Measurements from ENCODE around the gene ATP13A2.

The ATP13A2 gene

DNA sequence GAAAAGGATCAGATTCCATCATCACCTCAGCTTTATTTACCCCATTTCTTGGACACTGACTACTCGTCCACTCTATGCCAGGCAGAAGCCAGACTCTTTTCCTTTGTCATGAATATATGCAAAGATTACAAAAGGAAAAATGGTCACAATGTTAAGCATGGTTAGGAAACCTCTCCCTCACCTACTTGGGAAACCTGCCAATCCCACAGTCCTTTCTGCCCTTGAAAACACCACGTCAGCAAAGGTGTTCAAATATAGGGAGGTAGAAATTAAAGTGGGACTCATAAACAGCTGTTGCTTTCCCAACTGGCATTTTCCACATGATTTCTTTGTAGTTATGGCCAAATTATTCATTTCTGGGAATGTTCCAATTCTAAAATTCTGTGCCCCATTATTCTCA lies 16.2 kb upstream of the ATP13A2 start:
- peak; percentile 48 for DNase-seq

DNA sequence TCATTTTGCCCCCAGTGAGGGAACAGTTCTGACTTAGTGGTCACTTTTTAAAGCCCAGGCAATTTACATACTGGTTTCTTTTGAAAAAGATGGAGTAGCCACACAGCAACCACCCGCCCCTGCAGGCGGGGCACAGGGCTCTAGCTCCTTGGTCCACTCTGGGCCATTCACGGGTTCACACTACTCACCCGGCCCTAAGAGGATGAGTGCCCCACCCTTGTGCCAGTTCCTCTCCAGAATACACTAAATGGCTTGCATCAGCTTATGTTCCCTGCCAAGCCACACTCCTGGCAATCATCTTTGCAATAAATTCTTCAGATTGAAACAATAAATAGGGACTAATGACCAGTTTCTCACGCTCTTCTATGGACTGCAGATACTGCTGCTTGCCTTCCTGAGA lies 15.7 kb upstream of the ATP13A2 start:
- no peak for DNase-seq

DNA sequence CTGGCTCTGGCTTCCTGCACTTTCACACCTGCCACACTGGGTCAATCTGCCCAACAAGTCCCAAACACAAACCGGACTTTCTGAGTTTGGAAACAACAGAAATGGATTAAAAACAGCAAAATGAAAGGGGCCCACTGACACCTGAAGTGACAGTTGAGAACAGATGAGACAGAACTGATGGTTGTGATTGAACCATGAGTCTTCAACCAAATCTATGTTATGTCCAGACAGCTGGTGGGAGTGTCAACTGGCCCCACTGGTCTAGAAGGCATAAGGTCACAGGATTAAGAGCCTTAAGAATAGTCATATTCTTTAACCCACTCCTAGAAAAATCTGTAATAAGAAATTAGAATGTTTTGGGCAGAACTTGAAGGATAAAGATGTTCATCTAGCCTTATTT lies 13.0 kb upstream of the ATP13A2 start:
- no peak for DNase-seq

DNA sequence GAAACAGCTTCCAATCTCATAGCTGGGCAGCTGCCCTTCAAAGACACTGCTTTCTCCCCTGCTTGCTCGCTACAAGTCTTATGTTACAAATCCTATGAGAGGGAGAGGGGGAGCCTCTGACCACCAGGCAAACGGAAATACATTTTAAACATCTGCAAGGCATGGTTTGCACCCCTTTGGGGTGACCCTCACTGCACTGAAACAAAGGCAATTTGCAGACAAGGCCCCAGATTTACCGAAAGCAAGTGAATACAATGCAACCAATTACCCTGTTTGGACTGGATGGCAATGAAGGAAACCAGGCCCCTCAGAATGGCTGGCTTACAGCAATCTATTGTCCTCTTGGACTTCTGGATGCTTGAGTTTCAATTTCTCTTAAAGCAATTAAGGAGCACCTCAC lies 11.8 kb upstream of the ATP13A2 start:
- DNase-seq = no peak

DNA sequence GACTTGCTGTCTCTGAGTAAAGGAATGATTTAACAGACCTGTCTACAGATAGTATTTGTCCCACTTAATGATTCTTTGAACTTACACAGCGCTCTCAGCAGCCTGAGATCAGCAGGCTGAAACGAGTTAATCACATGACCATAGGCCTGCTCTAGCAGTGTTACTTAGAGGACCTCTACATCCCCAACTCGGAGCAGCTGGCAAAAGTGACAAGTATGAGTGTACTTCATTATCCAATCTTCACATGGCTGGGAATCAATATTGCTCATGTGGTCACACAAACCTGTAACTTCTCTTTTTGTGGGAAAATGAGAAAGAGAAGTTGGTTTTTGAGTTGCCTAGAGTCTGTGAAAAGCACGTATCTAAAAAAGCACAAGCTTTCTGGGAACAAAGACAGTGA lies 11.4 kb upstream of the ATP13A2 start:
- no peak for DNase-seq

DNA sequence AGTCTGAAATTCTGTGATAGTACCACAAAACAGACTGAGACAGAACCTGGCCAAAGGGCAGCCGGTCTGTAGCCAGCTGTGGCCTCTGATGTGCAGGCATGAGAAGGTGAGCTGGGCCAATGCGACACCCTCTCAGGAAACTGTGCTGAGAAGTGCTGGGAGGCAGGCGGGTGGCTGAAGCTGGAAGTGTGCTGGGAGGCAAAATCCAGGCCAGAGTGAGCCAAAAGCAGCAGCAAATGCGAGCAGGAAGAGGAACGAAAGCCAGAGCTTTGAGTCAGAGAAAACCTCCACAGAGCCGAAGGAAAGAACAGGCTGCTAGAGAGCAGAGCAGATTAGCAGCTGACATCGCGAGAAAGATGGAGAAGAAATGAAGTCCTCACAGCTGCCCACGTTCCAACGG lies 10.2 kb upstream of the ATP13A2 start:
- no peak for DNase-seq

DNA sequence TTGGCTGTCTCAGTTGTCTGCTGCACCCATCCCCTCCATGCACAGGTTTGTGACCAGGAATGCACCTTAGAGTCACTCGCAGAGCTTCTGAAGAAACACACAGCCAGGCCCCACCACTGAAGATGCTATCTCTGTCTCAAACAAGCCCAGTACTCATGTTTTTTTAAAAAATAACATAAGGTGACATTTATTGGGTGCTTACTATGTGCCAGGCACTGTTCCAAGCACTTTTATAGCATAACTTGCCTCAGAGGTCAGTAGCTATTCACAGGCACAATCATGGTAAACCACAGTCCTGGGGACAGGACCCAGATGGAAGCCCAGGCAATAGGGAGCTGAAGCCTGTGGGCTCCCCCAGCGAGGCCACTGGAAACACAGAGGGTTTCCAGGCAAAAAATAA lies 8.8 kb upstream of the ATP13A2 start:
- DNase-seq = no peak

DNA sequence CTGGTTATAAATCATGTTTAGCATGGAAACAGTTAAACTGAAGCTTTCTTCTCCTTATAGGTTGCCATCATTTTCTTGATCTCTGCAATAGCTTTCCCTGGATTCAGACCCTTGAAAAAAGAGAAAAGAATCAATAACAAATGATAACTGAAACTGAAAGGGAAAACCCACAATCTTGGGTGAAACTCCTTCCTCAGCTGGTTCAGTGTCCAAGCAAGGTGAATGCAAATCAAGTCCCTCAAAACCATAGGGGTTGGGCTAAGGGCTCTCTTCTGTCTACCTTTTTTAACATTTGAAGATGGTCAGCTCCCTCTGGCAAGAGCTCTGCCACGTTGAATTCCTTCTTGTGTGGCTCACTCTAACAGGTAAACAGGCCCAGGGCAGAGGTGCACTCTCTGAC lies 7.1 kb upstream of the ATP13A2 start:
- DNase-seq = no peak

DNA sequence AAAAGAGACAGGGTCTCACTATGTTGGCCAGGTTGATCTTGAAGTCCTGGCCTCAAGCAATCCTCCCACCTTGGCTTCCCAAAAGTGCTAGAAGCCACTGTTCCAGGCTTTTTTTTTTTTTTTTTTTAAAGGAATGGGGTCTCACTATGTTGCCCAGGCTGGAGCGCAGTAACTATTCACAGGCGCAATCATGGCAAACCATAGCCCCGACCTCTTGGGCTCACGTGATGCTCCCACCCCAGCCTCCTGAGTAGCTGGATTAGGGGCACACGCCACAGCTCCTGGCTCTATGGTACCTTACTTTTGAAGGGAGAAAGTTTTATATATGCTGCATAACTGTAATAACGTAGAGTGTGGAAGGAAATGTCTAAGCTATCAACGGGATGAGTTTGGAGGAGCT lies 5.7 kb upstream of the ATP13A2 start:
- no peak for DNase-seq

DNA sequence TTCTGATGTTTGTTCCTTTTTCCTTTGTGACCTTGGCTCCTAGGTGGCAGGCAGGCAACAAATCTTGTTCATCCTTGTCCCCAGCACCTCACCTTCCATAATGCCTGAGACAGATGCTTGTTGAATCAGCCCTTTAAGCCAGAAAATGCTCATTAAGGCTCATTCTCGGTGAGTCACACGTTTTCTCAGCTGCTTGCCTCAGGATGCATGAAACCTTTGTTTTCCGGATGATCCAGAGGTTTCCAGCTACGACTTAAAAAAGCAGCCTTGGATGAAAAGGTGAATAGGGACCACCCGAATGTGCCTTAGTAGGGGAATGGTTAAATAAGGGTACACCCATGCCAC lies 4.6 kb upstream of the ATP13A2 start:
- no peak for DNase-seq

DNA sequence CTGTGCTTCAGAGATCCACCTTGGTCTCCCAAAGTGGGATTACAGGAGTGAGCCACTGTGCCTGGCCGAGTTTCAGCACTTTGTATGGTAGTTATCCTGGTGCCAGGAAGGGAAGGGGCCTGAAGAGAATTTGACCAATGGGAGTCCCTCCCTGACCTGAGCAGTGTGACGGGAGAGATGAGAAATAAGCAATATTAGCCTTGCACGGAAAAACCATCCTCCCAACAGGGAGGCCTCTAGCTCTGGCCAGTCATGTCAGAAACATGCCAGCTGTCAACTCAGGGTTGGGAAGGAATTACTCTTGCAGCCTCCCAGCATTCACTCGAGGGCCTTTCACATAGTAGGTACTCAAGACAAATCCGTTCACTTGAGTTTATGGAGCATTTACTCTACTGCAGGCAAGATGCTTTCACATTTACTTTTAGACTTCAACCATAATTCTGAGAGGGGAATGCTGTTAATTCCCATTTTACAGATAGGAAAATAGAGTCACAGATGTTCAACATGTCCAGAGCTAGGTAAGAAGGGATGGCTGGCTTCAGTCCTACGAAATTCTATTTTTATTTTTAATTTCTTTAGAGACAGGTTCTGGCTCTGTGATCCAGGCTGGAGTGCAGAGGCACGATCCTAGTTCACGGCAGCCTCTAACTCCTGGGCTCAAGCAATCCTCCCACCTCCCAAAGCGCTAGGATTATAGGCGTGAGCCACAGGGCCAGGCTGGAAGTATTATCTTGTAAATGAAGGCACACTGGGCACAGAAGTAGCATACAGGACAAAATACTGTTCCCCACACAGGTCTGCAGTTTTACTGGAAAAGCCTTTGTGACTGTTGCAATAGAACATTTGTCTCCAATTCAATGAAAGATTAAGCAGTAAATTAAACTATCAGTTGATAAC lies 3.2 kb upstream of the ATP13A2 start:
- no peak for DNase-seq

DNA sequence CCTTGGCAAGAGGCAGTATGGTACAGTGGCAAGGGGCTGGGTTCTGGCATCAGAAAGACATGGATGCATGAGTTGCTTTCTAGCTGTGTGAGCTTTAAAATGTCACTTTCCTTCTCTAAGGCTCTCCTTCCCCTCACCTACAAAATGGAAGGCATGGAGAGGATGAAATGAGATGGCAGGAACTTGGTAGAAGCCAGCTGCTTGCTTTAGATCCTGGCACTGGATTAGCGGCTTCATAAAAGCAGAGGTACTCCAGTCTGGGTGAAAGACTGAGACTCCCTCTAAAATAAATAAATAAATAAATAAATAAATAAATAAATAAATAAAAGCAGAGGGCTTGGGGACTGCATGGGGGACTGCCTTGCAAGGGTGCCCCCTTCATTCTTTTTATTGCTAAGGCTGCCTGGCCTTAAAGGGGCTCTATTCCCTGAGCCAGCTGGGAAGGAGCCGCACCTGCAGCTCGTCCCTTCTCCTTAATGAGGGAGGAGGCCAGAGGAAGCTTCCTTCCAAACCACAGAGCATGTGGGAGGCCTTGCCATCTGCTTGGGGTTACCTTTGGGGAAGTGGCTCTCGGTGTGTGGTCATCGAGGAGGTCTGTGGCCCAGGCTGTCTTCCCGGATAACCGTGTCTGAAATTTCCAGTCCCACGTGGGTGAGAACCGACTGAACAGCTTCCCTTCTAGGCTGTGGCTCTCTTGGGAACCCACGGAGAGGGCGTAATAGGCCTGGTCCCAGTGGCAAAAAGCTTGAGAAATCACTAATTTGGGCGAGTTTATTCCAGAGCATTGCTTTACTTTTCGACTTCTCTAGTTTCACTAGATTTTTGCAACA lies 2.0 kb upstream of the ATP13A2 start:
- no peak for DNase-seq

DNA sequence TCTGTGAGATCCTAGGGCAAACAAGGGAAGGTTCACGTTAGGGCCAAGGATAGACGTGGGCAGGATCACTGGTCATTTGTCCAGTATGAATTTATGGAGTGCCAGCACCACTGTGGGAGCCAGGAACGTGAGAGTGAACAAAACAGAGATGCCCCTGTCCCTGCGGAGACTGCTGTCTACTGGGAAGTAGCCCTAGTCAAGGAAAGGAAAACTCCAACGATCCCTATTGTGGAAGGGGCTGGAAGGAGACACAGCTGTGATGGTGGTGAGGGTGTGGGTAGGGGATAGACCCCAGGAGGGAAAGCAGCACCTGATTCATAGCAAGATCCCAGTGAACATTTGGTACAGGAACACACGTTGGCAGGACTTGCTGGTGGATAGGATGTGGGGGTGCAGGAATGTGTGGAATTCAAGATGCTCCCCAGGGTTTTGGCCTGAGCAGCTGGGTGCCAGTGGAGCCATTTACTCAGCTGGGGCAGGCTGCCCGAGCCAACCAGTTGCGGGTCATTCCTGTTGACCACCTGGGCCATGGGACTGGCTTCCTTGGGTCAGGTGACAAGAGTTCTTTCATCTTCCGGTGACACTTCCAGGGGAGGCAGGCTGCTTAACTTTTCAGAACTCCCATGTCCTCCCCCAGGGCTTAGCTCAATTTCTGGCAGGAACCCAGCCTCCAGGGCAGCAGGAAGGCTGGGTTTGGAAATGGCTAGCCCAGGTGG lies 1.2 kb upstream of the ATP13A2 start:
- DNase-seq = no peak

DNA sequence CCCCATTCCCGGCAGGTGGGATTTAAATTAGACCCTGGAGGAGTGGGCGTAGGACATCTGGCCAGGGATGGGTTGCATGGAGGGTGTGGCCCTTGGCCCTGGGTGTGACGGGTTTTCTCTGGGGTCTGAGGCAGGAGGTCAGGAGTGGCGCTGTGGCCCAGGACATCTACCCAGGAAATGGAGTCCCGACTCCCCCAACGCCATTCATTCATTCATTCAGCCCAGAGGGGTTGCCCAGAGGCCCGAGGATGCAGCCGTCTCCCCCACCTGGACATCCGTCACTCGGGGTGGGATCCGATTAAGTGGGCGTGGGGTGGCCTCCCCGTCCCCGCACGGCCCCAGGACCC lies 663 bp downstream of the ATP13A2 start:
- DNase-seq = no peak

DNA sequence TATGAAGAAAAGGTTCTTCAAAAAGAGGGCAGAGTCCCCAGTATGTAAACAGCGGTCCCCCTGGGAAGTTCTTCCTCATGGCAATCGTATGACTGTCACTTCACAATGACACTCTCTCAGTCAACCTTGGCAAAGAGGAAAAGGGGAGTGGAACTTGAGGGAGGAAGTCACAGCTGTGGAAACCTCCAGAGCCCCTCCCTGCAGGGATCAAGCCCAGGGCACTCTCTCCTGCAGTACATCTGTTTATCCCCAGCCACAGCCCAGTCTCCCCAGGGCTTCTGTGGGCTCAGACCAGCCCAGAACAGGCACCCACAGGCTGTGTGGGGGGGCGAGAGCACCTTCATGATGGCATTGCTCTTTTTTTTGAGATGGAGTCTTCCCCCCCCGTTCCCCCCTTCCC lies 2.0 kb downstream of the ATP13A2 start:
- DNase-seq = no peak

DNA sequence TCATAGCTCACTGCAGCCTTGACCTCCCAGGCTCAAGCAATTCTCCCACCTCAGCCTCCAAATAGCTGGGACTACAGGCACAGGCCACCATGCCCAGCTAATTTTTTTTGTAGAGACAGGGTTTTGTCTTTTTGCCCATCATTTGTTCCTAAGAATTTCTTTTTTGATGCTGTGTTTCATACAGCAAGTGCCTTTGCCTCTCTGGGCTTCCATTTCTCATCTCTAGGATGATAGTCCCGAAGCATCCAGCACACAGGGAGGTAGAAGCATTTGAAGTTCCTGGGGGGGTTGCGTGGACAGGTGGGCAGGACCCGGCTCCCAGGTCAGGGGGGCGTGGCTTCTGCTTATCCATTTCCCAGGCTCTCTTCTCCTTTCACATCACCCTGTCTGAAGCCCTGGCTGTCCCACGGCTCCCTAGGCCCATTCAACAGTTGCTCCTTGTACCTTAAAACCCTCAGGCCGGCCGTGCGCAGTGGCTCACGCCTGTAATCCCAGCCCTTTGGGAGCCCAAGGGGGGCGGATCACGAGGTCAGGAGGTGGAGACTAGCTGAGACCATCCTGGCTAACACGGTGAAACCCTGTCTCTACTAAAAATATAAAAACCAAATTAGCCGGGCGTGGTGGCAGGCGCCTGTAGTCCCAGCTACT lies 3.4 kb downstream of the ATP13A2 start:
- DNase-seq = no peak

DNA sequence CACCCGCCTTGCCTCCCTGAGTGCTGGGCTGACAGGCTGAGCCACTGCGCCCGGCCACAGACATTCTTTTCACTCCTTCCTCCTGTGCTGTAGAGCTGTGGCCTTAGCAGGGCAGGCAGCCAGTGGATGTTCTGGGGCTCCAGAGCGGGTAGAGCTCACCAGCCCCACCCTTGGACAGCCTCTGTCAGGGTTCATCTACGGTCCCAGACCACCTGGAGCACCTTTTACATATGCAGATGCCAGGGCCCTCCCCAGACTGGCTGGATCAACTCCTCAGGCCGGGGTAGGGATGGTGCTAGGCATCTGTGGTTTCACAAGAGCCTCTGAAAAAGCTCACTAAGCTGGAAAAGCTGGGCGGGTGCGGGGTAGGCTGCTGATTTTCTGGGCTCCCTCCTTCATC lies 4.6 kb downstream of the ATP13A2 start:
- no peak for DNase-seq

DNA sequence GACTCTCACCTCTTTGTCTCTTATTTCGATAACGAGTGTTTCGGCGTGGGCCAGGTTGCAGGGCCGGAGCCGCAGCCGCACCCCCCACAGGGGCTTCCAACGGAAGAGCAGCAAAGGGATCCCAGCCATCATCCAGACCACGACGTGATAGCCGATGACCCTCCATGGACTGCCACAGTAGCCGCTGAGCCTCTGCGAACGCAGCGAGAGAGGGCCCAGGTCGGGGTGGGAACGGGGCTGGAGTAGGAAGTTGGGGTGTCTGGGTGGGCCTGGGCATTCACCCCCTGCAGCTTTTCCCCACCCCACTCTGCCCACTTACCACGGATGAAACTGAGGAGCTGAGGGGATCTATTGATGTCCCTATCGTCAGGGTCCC lies 6.4 kb downstream of the ATP13A2 start:
- DNase-seq = no peak

DNA sequence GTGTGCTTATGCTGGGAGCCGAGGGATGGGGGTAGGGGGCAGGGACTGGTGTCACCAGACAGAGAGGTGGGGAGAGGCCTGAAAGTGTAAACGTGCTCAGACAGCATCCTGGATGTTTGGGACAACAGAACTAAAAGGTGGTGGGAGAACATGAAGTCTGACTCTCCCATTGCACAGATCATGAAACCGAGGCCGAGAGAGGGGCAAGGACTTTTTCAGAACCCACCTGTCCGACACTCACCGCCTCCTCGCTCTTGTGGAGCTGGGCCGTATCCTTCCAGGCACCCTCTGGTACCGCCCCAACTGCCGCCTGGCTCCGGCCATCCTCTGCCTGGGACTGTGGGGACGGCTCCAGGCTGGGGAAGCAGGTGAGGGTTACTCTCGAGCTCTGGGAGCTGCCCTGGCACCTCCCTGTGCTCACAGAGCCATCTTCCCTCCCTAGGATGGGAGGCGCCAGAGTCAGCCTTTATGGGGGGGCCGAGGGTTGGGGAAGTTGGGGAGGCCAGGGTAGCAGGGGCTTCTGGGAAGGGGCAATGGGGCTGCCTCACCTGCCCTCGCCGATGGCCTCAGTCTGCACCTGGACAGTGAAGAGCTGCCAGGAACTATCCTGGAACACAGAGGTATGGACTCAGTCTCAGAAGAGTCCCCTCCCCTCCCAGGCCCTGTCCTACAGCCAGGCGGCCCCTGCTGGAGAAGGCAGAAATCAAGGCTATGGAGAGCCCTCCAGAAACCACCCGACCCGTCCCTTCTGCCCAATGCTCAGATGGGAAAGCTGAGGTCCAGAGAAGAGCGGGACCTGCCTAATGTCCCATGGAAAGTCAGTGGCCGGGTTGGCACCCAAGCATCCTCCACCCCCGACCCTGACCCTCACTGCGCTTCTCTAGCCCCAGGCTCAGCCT lies 7.0 kb downstream of the ATP13A2 start:
- no peak for DNase-seq

DNA sequence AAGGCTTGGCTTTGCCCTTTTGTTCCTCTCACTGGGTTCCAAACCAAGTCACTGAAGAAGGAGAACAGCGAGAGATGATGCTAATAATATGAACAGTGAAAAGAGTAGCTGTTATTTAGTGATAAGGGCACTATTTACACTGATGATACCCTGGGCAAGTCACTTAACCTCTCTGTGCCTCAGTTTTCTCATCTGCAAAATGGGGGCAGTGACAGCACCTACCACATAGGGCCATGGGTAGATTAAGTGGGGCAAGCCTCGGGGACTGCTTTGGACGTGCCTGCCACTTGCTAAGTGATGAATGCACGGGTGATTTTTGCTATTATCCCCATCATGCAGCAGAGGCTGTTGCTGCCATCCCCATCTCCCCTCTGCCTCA lies 9.2 kb downstream of the ATP13A2 start:
- no peak for DNase-seq

DNA sequence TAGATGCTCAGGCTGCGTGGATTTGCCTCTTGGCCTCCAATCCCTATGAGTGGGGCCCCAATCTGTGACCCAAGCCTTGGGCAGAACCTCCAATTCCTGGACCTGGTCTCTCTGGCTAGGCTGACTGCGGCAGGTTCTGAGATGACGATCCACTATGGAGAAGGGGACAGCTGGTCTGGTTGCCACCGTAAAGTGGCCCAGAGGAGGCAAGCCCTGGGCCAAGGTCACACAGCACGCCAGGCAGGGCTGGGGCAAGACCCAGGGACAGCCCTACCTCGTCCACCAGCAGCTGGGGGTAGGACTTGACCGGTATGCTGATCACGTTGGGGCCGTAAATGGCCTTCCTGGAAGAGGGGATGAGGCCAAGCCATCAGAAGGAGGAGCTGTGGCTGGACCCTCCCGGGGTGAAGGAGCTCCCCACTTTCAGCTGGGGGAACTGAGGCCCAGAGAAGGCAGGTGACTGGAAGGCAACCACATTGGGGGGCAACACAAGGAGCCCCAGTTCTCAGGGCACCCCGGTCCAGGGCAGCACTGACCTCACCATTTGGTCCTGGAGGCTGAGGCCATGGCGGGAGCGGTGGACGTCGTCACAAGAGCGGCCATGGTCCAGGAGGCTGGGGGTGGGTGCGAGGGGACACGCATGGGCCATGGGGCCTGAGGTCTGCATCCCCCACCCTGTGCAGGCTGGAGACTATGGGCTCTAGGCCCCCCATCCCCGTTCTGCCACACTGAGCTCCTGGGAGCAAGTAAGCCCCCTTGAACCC lies 9.8 kb downstream of the ATP13A2 start:
- no peak for DNase-seq

DNA sequence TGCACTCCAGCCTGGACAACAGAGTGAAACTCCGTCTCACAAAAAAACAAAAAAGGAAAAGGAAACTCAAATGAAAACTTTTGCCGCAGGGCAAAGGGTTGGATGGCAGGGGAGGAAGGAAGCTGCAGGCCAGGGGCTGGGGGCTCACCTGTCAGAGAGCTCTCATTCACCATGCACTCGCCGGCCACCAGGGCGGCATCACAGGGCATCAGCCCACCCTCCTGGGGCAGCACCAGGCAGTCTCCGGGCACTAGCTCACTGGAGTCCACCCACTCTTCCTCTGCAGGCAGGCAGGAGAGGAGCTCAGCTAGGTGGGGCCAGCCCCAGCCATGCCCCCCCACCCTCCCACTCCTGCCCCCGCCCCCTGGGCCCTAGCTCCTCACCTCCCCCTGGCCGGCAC lies 11.9 kb downstream of the ATP13A2 start:
- no peak for DNase-seq

Data from NCI-H2029 treated with DMSO at 0.1 percent for 48 hours (cell line).